Measurements from ENCODE around the gene GNLY.

GNLY gene

DNA sequence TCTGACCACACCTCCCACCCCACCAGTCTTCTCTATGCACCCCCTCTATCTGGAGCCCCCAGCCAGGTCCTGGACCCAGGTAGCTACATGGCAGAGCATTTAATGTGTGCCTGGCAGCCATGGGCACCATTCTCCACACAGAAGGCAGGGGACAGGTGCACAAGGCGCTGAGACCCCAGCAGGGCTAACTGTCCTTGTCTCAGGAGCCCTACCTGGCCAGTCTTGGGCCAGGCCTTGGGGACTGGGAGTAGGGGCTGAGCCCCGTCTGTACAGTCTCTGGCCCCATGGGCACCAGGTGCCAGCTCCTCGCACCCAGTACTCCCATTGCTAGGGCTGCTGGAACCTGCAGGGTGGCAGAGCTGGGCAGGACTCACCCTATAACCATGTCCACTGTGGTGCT is 2.9 kb downstream of the GNLY start:
- DNase-seq (ENCODE audit: low read depth) = no peak
- no peak overlapping the region for H3K4me3 ChIP-seq (ENCODE audit: low read depth, low read length)
- TF ChIP-seq, protein P1, sequence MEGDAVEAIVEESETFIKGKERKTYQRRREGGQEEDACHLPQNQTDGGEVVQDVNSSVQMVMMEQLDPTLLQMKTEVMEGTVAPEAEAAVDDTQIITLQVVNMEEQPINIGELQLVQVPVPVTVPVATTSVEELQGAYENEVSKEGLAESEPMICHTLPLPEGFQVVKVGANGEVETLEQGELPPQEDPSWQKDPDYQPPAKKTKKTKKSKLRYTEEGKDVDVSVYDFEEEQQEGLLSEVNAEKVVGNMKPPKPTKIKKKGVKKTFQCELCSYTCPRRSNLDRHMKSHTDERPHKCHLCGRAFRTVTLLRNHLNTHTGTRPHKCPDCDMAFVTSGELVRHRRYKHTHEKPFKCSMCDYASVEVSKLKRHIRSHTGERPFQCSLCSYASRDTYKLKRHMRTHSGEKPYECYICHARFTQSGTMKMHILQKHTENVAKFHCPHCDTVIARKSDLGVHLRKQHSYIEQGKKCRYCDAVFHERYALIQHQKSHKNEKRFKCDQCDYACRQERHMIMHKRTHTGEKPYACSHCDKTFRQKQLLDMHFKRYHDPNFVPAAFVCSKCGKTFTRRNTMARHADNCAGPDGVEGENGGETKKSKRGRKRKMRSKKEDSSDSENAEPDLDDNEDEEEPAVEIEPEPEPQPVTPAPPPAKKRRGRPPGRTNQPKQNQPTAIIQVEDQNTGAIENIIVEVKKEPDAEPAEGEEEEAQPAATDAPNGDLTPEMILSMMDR (IDR thresholded peaks at IDR 0.05; ENCODE audit: control insufficient read depth, extremely low read depth, insufficient read depth) = no peak

DNA sequence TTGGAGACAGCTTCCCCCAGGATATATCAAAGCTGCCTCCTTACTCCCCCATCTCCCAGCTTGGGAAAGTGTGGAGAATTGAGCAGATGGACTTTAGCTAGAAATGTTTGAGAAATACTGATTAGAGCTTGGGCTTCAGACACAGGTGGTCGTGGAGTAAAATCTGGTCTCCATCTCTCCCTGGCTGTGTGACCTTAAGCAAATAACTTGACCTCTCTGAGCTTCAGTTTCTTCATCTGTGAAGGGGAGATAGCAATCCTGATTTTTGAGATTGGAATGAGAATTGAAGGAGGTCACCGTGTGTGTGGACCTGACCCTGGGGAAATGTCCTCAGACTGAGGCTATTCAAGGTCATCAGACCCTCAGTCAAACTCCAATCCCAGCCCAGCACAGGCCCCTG is 3.6 kb downstream of the GNLY start:
- TF ChIP-seq, protein P1 (IDR thresholded peaks at IDR 0.05; ENCODE audit: control insufficient read depth, extremely low read depth, insufficient read depth) = no peak
- no peak for DNase-seq (ENCODE audit: low read depth)
- no peak overlapping the region for H3K4me3 ChIP-seq (ENCODE audit: low read depth, low read length)

DNA sequence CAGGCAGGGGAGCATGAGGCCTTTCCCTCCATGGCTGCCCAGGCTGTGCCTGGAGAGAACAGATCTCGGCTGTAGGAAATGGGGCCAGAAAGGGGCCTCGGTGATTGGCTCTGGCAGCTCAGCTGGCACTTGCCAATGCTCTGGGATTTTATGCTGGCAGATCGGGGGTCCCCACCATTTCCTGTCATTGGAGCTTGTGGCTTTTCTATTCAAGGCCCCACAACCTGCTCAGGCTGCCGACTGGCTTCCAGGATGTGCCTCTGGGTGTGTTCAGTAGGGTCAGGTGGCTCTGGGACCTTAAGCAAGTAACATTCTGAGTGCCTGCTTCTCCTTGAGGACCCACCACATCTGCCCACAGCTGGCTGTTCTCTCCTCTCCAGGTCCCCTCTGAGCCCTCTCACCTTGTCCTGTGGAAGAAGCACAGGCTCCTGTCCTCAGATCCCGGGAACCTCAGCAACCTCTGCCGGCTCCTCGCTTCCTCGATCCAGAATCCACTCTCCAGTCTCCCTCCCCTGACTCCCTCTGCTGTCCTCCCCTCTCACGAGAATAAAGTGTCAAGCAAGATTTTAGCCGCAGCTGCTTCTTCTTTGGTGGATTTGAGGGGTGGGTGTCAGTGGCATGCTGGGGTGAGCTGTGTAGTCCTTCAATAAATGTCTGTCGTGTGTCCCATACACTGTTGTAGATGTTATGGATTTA is 4.2 kb downstream of the GNLY start:
- no peak overlapping the region for H3K4me3 ChIP-seq (ENCODE audit: low read depth, low read length)
- TF ChIP-seq, protein P1 (IDR thresholded peaks at IDR 0.05; ENCODE audit: control insufficient read depth, extremely low read depth, insufficient read depth) = no peak
- DNase-seq (ENCODE audit: low read depth) = no peak

GRCh38 chr2:85698880-85699254 is 4.7 kb downstream of the GNLY start:
- TF ChIP-seq, protein P1 (IDR thresholded peaks at IDR 0.05; ENCODE audit: control insufficient read depth, extremely low read depth, insufficient read depth) = no peak
- no peak overlapping the region for H3K4me3 ChIP-seq (ENCODE audit: low read depth, low read length)
- DNase-seq (ENCODE audit: low read depth) = no peak

- no peak overlapping the region for H3K4me3 ChIP-seq (ENCODE audit: low read depth, low read length)
- TF ChIP-seq, protein P1 (IDR thresholded peaks at IDR 0.05; ENCODE audit: control insufficient read depth, extremely low read depth, insufficient read depth) = no peak
- DNase-seq (ENCODE audit: low read depth) = no peak
Observed at GRCh38 chr2:85699325-85699724, 5.2 kb downstream of the GNLY start.

DNA sequence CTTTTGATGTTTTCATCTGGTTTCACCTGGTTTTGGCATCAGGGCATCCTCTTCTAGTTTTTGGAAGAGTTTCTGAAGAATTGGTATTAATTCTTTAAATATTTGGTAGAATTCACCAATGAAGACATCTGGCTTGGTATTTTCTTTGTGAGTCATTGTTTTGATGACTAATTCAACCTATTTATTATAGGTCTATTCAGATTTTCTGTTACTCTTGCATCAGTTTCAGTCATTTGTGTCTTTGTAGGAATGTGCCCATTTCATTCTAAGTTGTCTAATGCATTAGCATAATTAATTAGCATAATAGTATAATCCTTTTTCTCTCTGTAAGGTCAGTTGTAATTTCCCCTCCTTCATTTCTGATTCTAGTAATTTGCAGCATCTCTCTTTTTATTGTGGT is 8.0 kb downstream of the GNLY start:
- TF ChIP-seq, protein P1 (IDR thresholded peaks at IDR 0.05; ENCODE audit: control insufficient read depth, extremely low read depth, insufficient read depth) = no peak
- no peak for DNase-seq (ENCODE audit: low read depth)
- H3K4me3 ChIP-seq (ENCODE audit: low read depth, low read length) = no peak overlapping the region

DNA sequence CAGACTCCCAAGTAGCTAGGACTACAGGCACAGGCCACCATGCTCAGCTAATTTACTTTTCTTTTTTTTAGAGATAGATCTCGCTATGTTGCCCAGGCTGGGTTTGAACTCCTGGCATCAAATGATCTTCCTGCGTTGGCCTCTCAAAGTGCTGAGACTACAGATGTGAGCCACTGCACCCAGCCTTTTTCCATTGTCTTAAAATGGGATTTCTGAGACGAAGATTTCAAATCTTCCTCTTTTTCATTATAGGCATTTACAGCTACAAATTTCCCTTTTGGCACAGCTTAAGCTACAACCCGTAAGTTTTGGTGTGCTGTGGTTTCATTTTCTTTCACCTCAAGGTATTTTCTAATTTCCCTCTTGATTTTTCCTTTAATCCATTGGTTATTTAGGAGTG is 8.6 kb downstream of the GNLY start:
- H3K4me3 ChIP-seq (ENCODE audit: low read depth, low read length) = no peak overlapping the region
- DNase-seq (ENCODE audit: low read depth) = no peak
- TF ChIP-seq, protein P1 (IDR thresholded peaks at IDR 0.05; ENCODE audit: control insufficient read depth, extremely low read depth, insufficient read depth) = no peak
